Duodenal mucosa (tissue), 2 donors: Measurements from ENCODE around the gene RANBP10.

Experiments used
- H3K27ac ChIP-seq: one replicate; pipeline ENCODE4 v1.7.0; 2013; ENCODE audit warnings: low read depth, low read length
- H3K27me3 ChIP-seq, 2 donors: one replicate each; pipeline ENCODE4 v1.7.0; 2013; ENCODE audit warnings: low read length in 2 of 2, control low read depth in 1 of 2; ENCODE audit not compliant: insufficient read depth in 2 of 2, control insufficient read depth in 1 of 2
- H3K36me3 ChIP-seq, 2 donors: one replicate each; pipeline ENCODE4 v1.7.0; 2013; ENCODE audit warnings: low read length in 2 of 2, control low read depth in 1 of 2; ENCODE audit not compliant: insufficient read depth in 2 of 2, control insufficient read depth in 1 of 2
- H3K4me1 ChIP-seq, 2 donors: one replicate each; pipeline ENCODE4 v1.7.0; 2013; ENCODE audit warnings: low read length in 2 of 2, control low read depth in 1 of 2; ENCODE audit not compliant: insufficient read depth in 2 of 2, control insufficient read depth in 1 of 2
- H3K4me3 ChIP-seq, 2 donors: one replicate each; pipeline ENCODE4 v1.7.0; 2013; ENCODE audit warnings: low read length in 2 of 2, low read depth in 1 of 2
- H3K9ac ChIP-seq, 2 donors: one replicate each; pipeline ENCODE4 v1.7.0; 2013; ENCODE audit warnings: low read length in 2 of 2, low read depth in 1 of 2
- H3K9me3 ChIP-seq, 2 donors: one replicate each; pipeline ENCODE4 v1.7.0; 2013; ENCODE audit warnings: low read length in 2 of 2, control low read depth in 1 of 2; ENCODE audit not compliant: control insufficient read depth in 1 of 2

Gene RANBP10

GRCh38 chr16:67806428-67807147, at the start of gene RANBP10, which contains the start of gene TSNAXIP1:
Gene RANBP10, minus strand, starts transcription at chr16:67806560. Its CDS starts 24 bp downstream, at chr16:67806536.
Gene TSNAXIP1, plus strand, starts transcription at chr16:67806889. Its CDS starts 261 bp downstream, at chr16:67807150.
- Histone ChIP-seq H3K27ac (peak within 1 kb of the TSS; percentile 35), H3K9ac (peak within 1 kb of the TSS; percentile 85 to 94), H3K4me3 (peak within 1 kb of the TSS; percentile 93 to 99), H3K27me3 (no peaks in the 10 kb centered on the region), H3K9me3 (no peaks in the 10 kb centered on the region), H3K4me1 (peaks cover 9 to 21% of the 10 kb centered on the region in 2 donors), H3K36me3 (peaks cover 0 to 10% of the 10 kb centered on the region in 2 donors)

GRCh38 chr16:67855789-67856188, 49.4 kb upstream of the RANBP10 start:
- no peak overlapping the region for H3K9ac ChIP-seq
- H3K27me3 ChIP-seq: no peaks in the 10 kb centered on the region
- H3K4me3 ChIP-seq: no peak overlapping the region
- H3K36me3 ChIP-seq: peaks cover 3 to 4% of the 10 kb centered on the region in 2 donors
- H3K4me1 ChIP-seq: peaks cover 17 to 26% of the 10 kb centered on the region in 2 donors
- no peak overlapping the region for H3K27ac ChIP-seq
- no peaks in the 10 kb centered on the region for H3K9me3 ChIP-seq

- Histone ChIP-seq H3K9ac (no peak overlapping the region), H3K9me3 (no peaks in the 10 kb centered on the region), H3K27ac (no peak overlapping the region), H3K36me3 (no peaks in the 10 kb centered on the region), H3K27me3 (no peaks in the 10 kb centered on the region), H3K4me3 (no peak overlapping the region), H3K4me1 (peaks cover 17 to 23% of the 10 kb centered on the region in 2 donors)
These were observed 47.3 kb upstream of the RANBP10 start for GRCh38 chr16:67853670-67854069.

DNA sequence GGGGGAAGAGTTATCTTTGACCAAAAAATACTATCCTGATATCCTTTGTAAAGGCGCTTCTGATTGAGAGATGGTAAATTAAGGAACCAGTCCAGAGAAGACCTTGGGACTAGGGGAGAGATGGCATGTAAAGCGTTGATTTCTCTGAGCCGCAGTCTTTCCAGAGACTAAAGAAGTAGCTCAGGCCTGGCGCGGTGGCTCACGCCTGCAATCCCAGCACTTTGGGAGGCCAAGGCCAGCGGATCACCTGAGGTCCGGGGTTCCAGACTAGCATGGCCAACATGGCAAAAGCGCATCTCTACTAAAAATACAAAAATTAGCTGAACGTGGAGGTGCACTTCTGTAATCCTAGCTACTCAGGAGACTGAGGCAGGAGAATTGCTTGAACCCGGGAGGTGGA, 41.8 kb upstream of the RANBP10 start:
- no peaks in the 10 kb centered on the region for H3K36me3 ChIP-seq
- H3K4me3 ChIP-seq: peak overlapping the region; percentile 81 to 88
- H3K27ac ChIP-seq: no peak overlapping the region
- peaks cover 38 to 41% of the 10 kb centered on the region in 2 donors for H3K4me1 ChIP-seq
- H3K9ac ChIP-seq: peak overlapping the region in 1 of 2 donors; percentile 81
- no peaks in the 10 kb centered on the region for H3K9me3 ChIP-seq
- no peaks in the 10 kb centered on the region for H3K27me3 ChIP-seq

DNA sequence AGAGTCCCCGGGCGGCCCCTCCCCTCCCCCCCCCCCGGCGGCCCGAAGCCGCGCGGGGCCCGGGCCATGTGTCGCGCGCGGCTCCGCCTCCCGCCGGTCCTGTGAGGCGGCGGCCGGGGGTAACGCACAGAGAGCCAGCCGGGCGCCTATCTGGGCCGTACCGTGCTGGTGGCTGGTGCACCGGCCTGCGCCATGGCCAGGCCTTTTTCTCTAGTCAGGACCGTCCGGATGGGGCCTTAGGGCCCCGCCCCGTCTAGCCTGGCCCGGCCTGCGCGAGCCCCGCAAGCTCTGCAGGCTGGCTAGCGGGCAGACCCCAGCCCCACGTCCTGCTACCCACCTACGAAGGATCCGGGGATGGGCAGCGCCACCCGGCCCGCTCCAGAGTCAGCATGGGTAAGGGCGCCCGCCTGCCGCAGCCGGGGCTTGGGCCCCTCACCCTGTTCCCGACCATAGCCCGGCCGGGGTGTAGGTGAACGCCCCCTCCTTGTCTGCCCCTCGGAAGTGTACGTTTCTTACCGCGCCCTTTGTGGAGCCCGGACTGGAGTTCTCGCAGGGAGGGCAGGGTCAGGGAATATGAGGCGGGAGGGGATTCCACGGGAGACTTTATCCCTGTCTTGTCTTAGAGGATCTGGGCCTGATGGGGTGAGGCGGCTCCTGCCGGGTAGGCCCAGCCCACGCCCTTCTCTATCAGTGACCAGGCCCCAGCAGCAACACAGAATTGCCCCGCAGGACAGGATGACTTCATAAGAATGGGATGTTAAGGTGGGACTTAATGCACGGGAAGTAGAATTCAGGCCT, 40.9 kb upstream of the RANBP10 start, which contains the start of gene CENPT:
TSS of gene CENPT (minus strand) at position 630 of the 798 bp plus-strand sequence. CDS start 13,834 bp downstream, outside the sequence.
- Histone ChIP-seq H3K27ac (peak within 1 kb of the TSS; percentile 82), H3K4me1 (peaks cover 38 to 46% of the 10 kb centered on the region in 2 donors), H3K9ac (peak within 1 kb of the TSS; percentile 81)

DNA sequence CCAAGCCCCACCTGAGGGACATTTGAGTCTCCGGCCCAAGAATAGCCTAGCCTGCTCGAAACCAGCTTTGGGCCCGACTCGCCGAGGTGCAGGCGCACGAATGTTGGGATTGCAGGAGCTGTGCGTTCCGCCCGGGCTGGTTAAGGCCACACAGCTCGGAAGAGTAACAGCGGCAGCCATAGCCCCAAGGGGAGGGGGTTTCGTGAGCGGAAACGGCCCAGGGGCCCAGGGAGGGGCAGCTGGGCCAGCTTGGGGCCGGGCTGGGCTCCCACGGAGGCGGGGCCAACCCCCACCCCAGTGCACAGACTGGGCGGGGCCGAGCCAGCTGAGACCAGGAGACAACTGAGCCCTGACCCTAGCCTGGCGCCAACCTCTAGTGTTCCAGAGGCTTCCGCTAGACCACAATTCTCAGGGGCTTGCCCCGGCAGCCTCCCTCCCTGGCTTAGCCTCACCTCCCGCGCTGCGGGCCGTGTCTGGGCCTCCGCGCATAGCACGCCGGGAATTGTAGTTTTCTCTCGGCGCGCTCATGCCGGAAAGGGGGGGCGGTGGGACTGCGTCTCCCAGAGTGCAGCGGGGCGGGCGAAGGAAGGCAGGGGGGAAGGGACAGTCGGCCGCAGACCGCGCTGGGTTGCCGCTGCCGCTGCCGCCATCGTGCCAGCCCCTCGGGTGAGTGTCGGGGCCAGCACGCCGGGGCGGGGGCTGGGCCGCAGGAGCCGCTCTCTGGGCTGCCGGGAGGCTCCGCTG, 40.1 kb upstream of the RANBP10 start, which contains the start of gene NUTF2:
TSS of gene NUTF2 (plus strand) at position 614 of the 744 bp plus-strand sequence. CDS start 18,198 bp downstream, outside the sequence.
- Histone ChIP-seq H3K4me3 (peak within 1 kb of the TSS; percentile 81 to 88), H3K36me3 (no peaks in the 10 kb centered on the region), H3K9me3 (no peaks in the 10 kb centered on the region), H3K4me1 (peaks cover 38 to 49% of the 10 kb centered on the region in 2 donors), H3K27me3 (no peaks in the 10 kb centered on the region), H3K27ac (peak within 1 kb of the TSS; percentile 82), H3K9ac (peak within 1 kb of the TSS; percentile 81)

More for the DNA sequence above, 40.9 kb upstream of the RANBP10 start, which contains the start of gene CENPT:
- H3K9me3 ChIP-seq: no peaks in the 10 kb centered on the region
- H3K36me3 ChIP-seq: no peaks in the 10 kb centered on the region
- H3K27me3 ChIP-seq: no peaks in the 10 kb centered on the region
- H3K4me3 ChIP-seq: peak within 1 kb of the TSS; percentile 81 to 88

GRCh38 chr16:67846063-67846319, 39.6 kb upstream of the RANBP10 start:
- Histone ChIP-seq H3K4me3 (peak overlapping the region; percentile 81 to 88), H3K36me3 (no peaks in the 10 kb centered on the region), H3K27ac (peak overlapping the region; percentile 82), H3K27me3 (no peaks in the 10 kb centered on the region), H3K9ac (peak overlapping the region; percentile 76 to 81), H3K4me1 (peaks cover 38 to 50% of the 10 kb centered on the region in 2 donors), H3K9me3 (no peaks in the 10 kb centered on the region)

DNA sequence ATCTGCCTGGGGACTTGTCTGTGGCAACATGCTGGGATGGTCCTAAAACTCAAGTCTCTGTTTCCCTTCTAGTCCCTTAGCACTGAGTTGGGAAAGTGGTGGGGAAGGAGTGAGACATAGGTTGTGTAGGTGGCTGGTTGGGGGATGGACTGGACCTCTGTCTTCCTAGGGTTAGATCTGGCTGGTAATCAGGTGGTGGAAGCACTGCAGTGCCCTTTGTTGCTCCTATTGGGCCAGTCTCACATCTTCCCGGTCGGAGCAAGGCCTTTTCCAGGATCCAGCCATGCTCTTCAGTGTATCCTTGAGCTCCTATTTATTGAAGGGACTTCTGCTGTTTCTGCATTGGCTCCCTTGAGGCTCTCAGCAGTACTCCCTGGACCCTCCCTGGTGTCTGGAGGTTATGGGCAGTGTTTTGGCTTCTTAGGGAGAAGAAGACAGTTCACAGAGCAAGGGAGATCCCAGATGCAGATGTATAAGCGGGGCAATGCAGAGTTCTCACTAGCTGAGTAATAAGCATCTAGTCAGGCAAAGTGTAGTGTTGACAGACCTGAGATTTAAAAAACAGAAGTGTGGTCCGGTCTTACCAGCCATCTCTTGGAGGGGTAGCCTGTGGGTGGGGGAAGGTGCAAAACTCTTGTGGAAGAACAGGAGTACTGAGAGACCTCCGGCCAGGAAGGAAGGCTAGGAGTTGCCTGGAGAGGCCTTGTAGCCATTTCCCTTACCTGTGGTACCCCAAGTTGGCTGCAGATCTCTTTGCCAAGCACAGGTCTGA, 39.1 kb upstream of the RANBP10 start:
- H3K27me3 ChIP-seq: no peaks in the 10 kb centered on the region
- peak overlapping the region; percentile 82 for H3K27ac ChIP-seq
- peaks cover 38 to 50% of the 10 kb centered on the region in 2 donors for H3K4me1 ChIP-seq
- H3K9me3 ChIP-seq: no peaks in the 10 kb centered on the region
- peak overlapping the region; percentile 76 to 81 for H3K9ac ChIP-seq
- peak overlapping the region; percentile 81 to 88 for H3K4me3 ChIP-seq
- H3K36me3 ChIP-seq: no peaks in the 10 kb centered on the region

DNA sequence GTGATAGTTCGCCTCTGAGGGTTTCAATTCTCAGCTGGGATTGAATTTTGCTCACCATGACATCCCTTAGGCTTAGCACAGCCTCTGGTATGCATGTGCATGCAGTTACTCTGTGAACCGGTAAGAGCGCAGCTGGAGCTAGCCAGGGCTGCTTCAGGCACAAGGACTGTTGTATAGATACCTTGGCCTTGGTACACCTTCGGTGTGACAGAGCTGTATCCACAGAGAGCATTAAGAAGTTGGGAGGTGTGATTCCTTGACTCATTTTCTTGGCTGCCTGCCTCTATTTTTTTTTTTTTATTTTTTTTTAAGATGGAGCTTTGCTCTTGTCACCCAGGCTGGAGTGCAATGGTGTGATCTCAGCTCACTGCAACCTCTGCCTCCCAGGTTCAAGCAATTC, 38.1 kb upstream of the RANBP10 start:
- H3K27ac ChIP-seq: no peak overlapping the region
- no peaks in the 10 kb centered on the region for H3K9me3 ChIP-seq
- H3K4me1 ChIP-seq: peaks cover 38 to 50% of the 10 kb centered on the region in 2 donors
- H3K9ac ChIP-seq: peak overlapping the region in 1 of 2 donors; percentile 91
- H3K4me3 ChIP-seq: peak overlapping the region in 1 of 2 donors; percentile 50
- no peaks in the 10 kb centered on the region for H3K36me3 ChIP-seq
- H3K27me3 ChIP-seq: no peaks in the 10 kb centered on the region
